HEK293 (cell line): ENCODE data around the gene TSNAX.

Source experiments
- KLF9 ChIP-seq: fragments of 450-650 bp; formaldehyde crosslinking; IDR thresholded peaks from 2 replicates; pipeline ENCODE4 v1.5.1; 2016; ENCODE audit warnings: missing biosample characterization, missing genetic modification characterization, low read depth
- YY1 ChIP-seq: fragments of 450-650 bp; formaldehyde crosslinking; IDR thresholded peaks from 2 replicates; pipeline ENCODE4 v1.5.1; 2018; ENCODE audit warnings: missing biosample characterization, missing genetic modification characterization
- YY2 ChIP-seq: fragments of 450-650 bp; formaldehyde crosslinking; IDR thresholded peaks from 2 replicates; pipeline ENCODE4 v1.5.1; 2016; ENCODE audit warnings: missing biosample characterization, missing genetic modification characterization
- ZBTB21 ChIP-seq: fragments of 450-650 bp; formaldehyde crosslinking; IDR thresholded peaks from 2 replicates; pipeline ENCODE4 v1.5.1; 2017; ENCODE audit warnings: missing biosample characterization, missing genetic modification characterization
- ZBTB7A ChIP-seq: fragments of 450-650 bp; formaldehyde crosslinking; IDR thresholded peaks from 2 replicates; pipeline ENCODE4 v1.5.1; 2016; ENCODE audit warnings: low read depth, missing biosample characterization, missing genetic modification characterization
- ZFP69B ChIP-seq: fragments of 450-650 bp; formaldehyde crosslinking; IDR thresholded peaks from 2 replicates; pipeline ENCODE4 v1.5.1; 2016; ENCODE audit warnings: missing biosample characterization, missing genetic modification characterization
- ZNF354C ChIP-seq: fragments of 450-650 bp; formaldehyde crosslinking; IDR thresholded peaks from 2 replicates; pipeline ENCODE4 v1.5.1; 2016; ENCODE audit warnings: missing biosample characterization, missing genetic modification characterization, low read depth, borderline replicate concordance
- ZNF366 ChIP-seq: fragments of 450-650 bp; formaldehyde crosslinking; conservative IDR thresholded peaks from 2 replicates; pipeline ENCODE4 v1.5.1; 2016; ENCODE audit warnings: missing biosample characterization, missing genetic modification characterization
- TF ChIP-seq, protein P1 (sequence below): fragments of 450-650 bp; formaldehyde crosslinking; IDR thresholded peaks from 2 replicates; pipeline ENCODE4 v1.5.1; 2016; ENCODE audit warnings: missing biosample characterization, missing genetic modification characterization
- TF ChIP-seq, protein P2 (sequence below): fragments of 450-650 bp; formaldehyde crosslinking; IDR thresholded peaks from 2 replicates; pipeline ENCODE4 v1.5.1; 2016; ENCODE audit warnings: missing biosample characterization, missing genetic modification characterization
- TF ChIP-seq, protein P3 (sequence below): fragments of 450-650 bp; formaldehyde crosslinking; IDR thresholded peaks from 2 replicates; pipeline ENCODE4 v1.5.1; 2016; ENCODE audit warnings: missing biosample characterization, missing genetic modification characterization
- TF ChIP-seq, protein P4 (sequence below): fragments of 450-650 bp; formaldehyde crosslinking; IDR thresholded peaks from 2 replicates; pipeline ENCODE4 v1.5.1; 2017; ENCODE audit warnings: missing biosample characterization, missing genetic modification characterization

DNA sequence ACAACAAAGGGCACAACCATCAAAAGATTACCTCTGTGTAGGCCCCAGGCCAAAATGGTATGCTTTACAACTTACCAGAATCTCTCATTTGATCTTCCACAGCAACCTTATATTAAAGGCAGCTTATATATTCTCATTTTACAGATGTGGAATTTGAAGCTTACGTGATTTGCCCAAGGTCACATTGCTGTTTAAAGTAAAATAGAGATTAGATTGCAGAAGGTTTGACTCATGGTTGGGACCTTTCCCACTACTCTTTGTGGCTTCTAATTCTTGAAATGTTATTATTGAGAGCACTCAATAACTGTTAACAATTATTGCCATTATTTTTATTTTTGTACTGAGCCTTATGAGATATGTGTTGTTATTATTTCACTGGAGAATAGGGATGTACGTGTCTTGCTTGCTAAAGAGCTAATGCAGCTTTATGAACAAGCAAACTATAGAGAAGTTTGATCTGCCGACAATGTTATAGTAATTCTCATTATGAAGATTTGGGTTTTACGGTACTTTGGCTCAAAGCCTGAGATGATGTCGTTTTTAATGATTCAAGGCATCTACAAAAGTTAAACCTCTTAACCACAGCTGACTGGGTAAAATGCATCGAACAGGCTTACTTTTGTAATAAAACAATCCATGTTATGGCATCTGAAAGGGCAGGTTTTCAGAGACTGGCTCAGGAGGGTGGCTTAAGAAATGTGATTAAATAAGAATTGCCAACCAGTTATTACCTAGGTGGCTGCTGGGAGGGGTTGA is 43.3 kb upstream of the TSNAX start:
- TF ChIP-seq ZBTB21 (tag by site-specific recombination) (no peak), YY1 (tag by site-specific recombination) (no peak), ZNF354C (no peak), ZFP69B (tag by site-specific recombination) (no peak), ZNF366 (tag by site-specific recombination) (no peak), ZBTB7A (tag by site-specific recombination) (no peak), KLF9 (tag by site-specific recombination) (no peak), YY2 (no peak)
- TF ChIP-seq, protein P1, sequence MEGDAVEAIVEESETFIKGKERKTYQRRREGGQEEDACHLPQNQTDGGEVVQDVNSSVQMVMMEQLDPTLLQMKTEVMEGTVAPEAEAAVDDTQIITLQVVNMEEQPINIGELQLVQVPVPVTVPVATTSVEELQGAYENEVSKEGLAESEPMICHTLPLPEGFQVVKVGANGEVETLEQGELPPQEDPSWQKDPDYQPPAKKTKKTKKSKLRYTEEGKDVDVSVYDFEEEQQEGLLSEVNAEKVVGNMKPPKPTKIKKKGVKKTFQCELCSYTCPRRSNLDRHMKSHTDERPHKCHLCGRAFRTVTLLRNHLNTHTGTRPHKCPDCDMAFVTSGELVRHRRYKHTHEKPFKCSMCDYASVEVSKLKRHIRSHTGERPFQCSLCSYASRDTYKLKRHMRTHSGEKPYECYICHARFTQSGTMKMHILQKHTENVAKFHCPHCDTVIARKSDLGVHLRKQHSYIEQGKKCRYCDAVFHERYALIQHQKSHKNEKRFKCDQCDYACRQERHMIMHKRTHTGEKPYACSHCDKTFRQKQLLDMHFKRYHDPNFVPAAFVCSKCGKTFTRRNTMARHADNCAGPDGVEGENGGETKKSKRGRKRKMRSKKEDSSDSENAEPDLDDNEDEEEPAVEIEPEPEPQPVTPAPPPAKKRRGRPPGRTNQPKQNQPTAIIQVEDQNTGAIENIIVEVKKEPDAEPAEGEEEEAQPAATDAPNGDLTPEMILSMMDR (tag by site-specific recombination): no peak
- TF ChIP-seq, protein P2, sequence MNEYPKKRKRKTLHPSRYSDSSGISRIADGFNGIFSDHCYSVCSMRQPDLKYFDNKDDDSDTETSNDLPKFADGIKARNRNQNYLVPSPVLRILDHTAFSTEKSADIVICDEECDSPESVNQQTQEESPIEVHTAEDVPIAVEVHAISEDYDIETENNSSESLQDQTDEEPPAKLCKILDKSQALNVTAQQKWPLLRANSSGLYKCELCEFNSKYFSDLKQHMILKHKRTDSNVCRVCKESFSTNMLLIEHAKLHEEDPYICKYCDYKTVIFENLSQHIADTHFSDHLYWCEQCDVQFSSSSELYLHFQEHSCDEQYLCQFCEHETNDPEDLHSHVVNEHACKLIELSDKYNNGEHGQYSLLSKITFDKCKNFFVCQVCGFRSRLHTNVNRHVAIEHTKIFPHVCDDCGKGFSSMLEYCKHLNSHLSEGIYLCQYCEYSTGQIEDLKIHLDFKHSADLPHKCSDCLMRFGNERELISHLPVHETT (tag by site-specific recombination): no peak
- TF ChIP-seq, protein P3, sequence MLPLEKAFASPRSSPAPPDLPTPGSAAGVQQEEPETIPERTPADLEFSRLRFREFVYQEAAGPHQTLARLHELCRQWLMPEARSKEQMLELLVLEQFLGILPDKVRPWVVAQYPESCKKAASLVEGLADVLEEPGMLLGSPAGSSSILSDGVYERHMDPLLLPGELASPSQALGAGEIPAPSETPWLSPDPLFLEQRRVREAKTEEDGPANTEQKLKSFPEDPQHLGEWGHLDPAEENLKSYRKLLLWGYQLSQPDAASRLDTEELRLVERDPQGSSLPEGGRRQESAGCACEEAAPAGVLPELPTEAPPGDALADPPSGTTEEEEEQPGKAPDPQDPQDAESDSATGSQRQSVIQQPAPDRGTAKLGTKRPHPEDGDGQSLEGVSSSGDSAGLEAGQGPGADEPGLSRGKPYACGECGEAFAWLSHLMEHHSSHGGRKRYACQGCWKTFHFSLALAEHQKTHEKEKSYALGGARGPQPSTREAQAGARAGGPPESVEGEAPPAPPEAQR (tag by site-specific recombination): no peak
- TF ChIP-seq, protein P4, sequence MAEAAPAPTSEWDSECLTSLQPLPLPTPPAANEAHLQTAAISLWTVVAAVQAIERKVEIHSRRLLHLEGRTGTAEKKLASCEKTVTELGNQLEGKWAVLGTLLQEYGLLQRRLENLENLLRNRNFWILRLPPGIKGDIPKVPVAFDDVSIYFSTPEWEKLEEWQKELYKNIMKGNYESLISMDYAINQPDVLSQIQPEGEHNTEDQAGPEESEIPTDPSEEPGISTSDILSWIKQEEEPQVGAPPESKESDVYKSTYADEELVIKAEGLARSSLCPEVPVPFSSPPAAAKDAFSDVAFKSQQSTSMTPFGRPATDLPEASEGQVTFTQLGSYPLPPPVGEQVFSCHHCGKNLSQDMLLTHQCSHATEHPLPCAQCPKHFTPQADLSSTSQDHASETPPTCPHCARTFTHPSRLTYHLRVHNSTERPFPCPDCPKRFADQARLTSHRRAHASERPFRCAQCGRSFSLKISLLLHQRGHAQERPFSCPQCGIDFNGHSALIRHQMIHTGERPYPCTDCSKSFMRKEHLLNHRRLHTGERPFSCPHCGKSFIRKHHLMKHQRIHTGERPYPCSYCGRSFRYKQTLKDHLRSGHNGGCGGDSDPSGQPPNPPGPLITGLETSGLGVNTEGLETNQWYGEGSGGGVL: no peak
